Measurements from ENCODE around the gene TOMM5. TPM values are rescaled to one million over a fixed set of nuclear protein-coding genes. Genes with fewer than 3 reads are reported as not detected.

The TOMM5 gene
- total RNA-seq (2022; extraction: Qiagen RNA extraction; ENCODE audit: low read depth), result 330 to 343 TPM (median 331 TPM) in 5 replicates

GRCh38 chr9:37592108-37592951 is at the start of gene TOMM5:
Gene TOMM5, minus strand, starts transcription at chr9:37592597. Its CDS starts 65 bp downstream, at chr9:37592532.

GRCh38 chr9:37575921-37576721 is 16.3 kb downstream of the TOMM5 start, which contains the start of gene FBXO10:
Gene FBXO10, minus strand, starts transcription at chr9:37576380. Its CDS starts 34,612 bp downstream, at chr9:37541768.

Other genes with a start within 250 kb of the TOMM5 start
- 153 to 175 TPM (median 172 TPM) in 5 replicates for gene GRHPR, start 169.9 kb downstream of the TOMM5 start, total RNA-seq (2022; extraction: Qiagen RNA extraction; ENCODE audit: low read depth)
- gene ZBTB5, start 127.1 kb downstream of the TOMM5 start, total RNA-seq (2022; extraction: Qiagen RNA extraction; ENCODE audit: low read depth), result 6.3 to 8.0 TPM (median 7.3 TPM) in 5 replicates
- 32.0 to 41.3 TPM (median 36.8 TPM) in 5 replicates for gene POLR1E, start 106.6 kb downstream of the TOMM5 start, total RNA-seq (2022; extraction: Qiagen RNA extraction; ENCODE audit: low read depth)
- gene FBXO10, start 16.2 kb downstream of the TOMM5 start, total RNA-seq (2022; extraction: Qiagen RNA extraction; ENCODE audit: low read depth), result 5.8 to 8.8 TPM (median 7.3 TPM) in 5 replicates
- gene FRMPD1, start 58.4 kb upstream of the TOMM5 start, total RNA-seq (2022; extraction: Qiagen RNA extraction; ENCODE audit: low read depth), result 0.03 to 0.06 TPM (median 0.05 TPM) in 3 of 5 replicates, not detected in the others
- gene TRMT10B, start 161.2 kb upstream of the TOMM5 start, total RNA-seq (2022; extraction: Qiagen RNA extraction; ENCODE audit: low read depth), result 5.4 to 5.9 TPM (median 5.8 TPM) in 5 replicates
- gene EXOSC3, start 192.5 kb upstream of the TOMM5 start, total RNA-seq (2022; extraction: Qiagen RNA extraction; ENCODE audit: low read depth), result 68.4 to 88.5 TPM (median 81.3 TPM) in 5 replicates
- 10.4 to 12.5 TPM (median 11.2 TPM) in 5 replicates for gene DCAF10, start 208.2 kb upstream of the TOMM5 start, total RNA-seq (2022; extraction: Qiagen RNA extraction; ENCODE audit: low read depth)

Data from A549 treated with GW870086 at 1 μM for 4 hours (cell line).